Activated CD4-positive, CD25-positive, alpha-beta regulatory T cell treated with anti-CD3 and anti-CD28 coated beads, Interleukin-2, amount 50 U/mL, for 24 hours (primary cell): ENCODE measurements around the gene NUP107.
A peak's percentile ranks its signal among the peaks of the same experiment; 100 is the strongest.

ENCODE experiments used
- ATAC-seq, 2 donors: fragments of 150-1000 bp; cut with Tn5 transposase; one replicate each; pipeline ENCODE4 v1.10.0; 2021; ENCODE audit warnings: mild to moderate bottlenecking in 1 of 2, moderate library complexity in 1 of 2

Gene NUP107

GRCh38 chr12:68775121-68775630, 88.4 kb downstream of the NUP107 start:
- no peak for ATAC-seq

DNA sequence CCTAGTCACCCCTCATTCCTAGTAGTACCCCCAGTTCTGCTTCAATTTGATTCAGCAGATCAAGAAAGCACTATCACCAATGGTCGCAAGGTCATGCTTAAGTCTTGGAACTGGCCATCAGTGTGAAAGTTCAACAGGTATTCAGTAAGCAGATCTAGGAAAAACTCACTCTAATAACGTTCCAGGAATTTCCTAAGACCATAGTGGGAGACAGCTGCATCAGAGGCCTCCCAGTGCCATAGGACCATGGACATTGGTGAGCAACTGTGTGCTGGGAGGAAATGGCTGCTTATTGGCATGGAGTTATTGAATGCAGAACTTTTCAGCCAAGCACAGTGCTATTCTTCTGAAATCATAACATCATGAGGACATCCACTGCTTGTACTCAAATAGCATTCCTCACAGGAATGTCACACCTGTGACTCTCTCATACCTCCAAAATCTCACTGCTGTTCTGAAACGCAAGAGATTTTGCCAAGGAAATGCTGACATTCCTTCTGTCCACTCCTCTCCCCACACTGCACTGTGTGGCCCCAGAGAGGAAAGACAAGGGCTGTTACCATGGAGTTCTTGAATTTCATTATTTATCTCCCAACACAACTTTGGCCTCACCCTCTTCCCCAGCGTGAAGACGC, 90.3 kb downstream of the NUP107 start:
- ATAC-seq: no peak

- ATAC-seq: no peak
Measured at GRCh38 chr12:68779280-68779679, 92.5 kb downstream of the NUP107 start.

- ATAC-seq: no peak
Measured at GRCh38 chr12:68780731-68781130, 94.0 kb downstream of the NUP107 start.

DNA sequence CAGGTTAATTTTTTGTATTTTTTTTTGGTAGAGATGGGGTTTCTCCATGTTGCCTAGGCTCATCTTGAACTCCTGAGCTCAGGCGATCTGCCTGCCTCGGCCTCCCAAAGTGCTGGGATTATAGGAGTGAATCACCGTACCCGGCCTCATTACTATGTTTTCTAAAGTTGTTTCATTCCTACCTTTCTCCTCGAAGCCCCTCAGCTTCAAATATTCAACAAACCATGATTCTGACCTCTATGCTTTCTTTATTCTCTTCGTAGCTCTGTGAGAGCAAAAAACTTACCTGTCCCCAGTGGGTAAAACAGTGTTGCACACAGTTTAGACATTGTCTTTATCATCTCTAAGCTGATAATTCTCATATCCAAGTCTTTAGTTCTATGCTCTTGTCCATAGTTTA, 95.0 kb downstream of the NUP107 start:
- no peak for ATAC-seq

- ATAC-seq: no peak
Measured at GRCh38 chr12:68784015-68784414, 97.2 kb downstream of the NUP107 start.

DNA sequence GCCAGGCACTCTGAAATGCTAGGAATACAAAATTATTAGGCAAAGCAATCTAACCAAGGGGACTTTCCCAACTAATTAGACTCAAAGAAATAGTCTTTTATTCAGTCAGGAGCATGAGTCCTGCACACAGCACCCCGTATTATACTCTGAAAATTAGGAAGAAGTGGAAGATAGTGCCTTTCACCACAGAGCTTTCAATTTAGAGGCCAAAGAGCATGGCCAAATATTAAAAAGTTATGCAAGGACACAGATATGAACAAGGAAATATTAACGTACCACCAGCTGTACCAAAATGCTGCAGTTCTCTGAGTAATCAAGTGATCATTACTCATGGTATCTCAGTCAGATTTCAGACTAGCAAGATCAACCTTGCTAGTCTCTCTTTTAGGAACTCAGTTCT, 98.6 kb downstream of the NUP107 start:
- no peak for ATAC-seq

DNA sequence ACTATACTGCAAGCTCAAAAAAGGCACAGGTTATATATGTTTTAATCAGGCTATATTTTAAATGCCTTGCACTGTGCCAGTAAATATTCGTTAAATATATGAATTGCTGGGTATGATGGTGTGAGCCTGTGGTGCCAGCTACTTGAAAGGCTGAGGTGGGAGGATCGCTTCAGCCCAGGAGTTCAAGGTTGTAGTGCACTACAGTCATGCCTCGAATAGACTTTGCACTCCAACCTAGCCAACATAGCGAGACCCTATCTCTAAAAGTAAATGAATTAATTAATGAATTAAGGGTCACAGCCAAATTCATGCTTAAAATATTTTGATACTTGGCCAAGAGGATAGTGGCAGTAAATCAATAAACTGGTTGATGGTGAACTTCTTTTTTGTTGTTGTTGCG, 99.0 kb downstream of the NUP107 start:
- no peak for ATAC-seq

DNA sequence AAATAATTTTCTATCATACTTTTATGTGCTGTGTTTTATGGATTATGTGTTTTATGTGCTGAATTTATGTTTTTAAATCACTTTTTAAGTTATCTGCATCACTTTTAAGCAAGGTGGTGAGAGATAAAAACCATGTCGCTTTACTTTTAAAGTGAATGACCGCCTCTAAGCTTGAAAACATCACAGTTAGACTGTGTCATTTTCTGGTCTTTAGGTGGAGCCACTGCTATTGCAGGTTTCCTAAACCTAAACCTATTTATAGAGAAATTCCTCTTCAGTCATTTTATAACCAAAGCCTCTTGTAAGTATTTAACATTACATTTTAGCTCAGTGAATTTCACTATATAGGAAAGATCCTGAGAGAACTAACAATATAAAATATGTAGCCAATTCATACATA, 100.2 kb downstream of the NUP107 start:
- no peak for ATAC-seq

- ATAC-seq: no peak
Measured at GRCh38 chr12:68788554-68789143, 101.9 kb downstream of the NUP107 start.

GRCh38 chr12:68789144-68789878, 102.5 kb downstream of the NUP107 start:
- ATAC-seq: no peak

DNA sequence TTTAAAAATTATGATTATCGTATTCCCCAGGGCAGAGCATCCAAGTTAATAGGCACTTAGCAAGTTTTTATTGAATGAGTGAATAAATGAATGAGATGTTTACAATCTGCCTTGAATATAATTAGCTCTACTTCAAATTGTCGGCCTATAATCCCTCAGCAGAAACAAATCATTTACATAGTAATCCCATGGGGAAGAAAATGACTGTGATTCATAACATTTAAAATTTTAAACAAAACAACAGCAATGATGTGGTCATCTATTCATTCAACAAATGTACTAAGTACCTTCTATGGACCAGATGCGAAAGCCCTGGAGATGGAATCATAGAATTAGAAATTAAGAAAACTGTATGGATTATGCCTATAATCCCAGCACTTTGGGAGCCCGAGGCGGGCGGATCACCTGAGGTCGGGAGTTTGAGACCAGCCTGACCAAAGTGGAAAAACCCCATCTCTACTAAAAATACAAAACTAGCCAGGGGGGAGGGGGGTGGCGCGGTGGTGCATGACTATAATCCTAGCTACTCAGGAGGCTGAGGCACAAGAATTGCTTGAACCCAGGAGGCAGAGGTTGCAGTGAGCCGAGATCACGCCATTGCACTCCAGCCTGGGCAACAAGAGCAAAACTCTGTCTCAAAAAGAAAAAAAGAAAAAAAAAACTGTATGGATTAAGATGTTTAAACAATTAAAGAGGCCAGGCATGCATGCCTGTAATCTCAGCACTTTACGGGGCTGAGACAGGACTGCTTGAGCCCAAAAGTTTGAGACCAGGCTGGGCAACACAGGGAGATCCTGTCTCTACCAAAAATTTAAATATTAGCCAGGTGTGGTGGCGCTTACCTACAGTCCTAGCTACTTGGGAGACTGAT, 103.5 kb downstream of the NUP107 start:
- no peak for ATAC-seq

GRCh38 chr12:68790952-68791234, 104.1 kb downstream of the NUP107 start:
- no peak for ATAC-seq

DNA sequence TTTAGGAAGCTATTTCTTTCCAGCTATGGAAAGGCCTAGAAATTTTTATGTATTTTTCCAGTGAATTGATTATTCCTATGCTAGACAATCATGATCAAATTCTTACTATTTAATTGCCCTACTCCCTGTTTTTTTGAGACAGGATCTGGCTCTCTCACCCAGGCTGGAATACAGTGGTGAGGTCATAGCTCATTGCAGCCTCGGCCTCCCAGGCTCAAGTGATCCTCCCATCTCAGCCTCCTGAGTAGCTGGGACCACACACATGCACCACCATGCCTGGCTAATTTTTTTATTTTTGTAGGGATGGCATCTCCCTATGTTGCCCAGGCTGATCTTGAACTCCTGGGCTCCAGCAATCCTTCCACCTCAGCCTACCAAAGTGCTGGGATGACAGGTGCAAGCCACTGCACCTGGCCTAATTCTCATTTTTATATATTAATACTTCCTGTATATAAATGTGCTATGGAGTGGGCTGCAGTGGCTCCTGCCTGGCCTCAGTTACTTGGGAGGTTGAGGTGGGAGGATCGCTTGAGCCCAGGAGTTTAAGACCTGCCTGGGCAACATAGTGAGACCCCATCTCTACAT, 105.2 kb downstream of the NUP107 start:
- no peak for ATAC-seq

DNA sequence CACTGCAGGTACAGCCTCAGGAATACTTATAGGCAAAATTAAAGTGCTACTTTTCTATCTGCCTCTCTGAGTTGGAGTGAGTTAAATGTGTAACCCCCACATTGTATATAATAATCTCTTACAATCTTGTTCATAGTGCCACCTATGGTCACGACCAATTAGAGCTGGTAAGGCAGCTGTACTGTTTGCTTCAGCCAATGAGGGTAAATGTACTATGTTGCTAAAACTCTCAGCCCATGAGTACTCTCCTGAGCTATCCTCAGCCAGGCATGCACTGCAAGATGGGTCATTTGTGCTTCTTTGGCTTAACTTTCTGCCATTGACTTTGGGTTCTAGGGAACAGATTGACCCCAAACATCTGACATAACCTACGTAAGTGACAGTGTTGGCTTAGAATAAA, 106.2 kb downstream of the NUP107 start:
- peak; percentile 55 to 80 for ATAC-seq

DNA sequence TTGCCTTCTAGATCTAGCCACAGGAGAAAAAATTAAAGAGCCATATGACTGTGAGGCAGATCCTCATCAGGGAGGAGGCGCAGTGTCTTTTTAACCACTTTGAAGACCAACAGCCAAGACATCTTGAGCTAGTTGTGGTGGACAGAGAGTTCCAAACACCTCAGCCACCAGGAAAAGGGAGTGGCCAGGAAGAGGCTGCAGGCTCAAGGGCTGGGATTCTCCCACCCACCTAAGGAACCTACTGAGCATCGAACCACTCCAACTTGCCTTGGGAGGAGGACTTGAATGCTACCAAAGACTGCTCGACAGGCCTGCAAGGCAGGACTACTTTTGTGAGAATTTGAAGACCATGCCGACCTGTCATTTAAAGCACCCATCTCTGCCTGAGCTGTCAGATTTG, 106.7 kb downstream of the NUP107 start:
- ATAC-seq: no peak

DNA sequence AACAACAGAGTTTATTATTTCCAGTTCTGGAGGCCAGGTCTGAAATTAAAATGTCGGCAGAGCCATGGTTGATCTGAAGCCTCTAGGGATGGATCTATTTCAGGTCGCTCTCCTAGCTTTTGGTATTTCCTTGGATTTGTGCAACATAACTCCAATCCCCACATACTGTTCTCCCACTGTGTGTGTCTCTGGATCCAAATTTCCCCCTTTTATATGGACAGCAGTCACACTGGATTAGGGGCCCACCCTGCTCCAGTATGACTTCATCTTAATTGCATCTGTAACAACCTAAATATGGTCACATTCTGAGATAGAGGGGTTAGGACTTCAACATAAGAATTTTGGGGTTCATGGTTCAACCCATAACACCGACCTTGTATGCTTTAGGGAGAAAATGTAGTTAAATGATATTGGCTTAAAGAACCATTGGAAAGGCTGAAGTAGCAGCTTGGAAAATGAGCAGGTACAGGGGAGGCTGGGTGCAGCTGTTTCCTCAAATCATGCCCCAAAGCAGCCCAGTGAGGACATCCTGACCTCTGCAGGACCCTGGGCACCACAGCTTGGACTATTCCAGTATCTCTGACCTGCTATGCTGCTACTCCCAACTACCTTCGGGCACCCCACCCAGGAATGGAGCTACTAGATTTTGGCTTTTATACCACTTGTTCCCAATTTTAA, 107.3 kb downstream of the NUP107 start:
- no peak for ATAC-seq

GRCh38 chr12:68794653-68795251, 108.0 kb downstream of the NUP107 start:
- no peak for ATAC-seq
